Measurements from ENCODE around the gene ZNF148. TPM values are rescaled to one million over a fixed set of nuclear protein-coding genes. Genes with fewer than 3 reads are reported as not detected.

Gene ZNF148
- total RNA-seq, 1 experiment from 2014 or later: 24.8 TPM

DNA sequence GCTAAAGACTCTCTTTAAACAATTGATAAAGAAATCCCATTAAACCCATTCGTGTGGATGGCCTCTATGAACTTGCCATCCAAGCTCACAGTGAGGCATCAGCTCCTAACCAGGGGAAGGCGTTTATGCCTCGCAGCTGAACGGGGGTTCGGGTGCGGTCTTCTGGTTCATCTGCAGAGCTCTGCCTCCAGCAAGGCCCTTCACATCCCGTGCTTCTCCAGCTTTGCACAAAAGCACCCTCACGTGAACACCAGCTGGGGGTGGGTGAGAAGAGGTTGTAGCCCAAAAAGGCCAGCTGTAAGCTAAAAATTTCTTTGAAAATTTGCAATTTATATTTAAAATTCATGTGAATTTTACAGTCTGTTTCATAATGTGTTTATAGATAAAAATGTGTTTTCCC is 39.5 kb upstream of the ZNF148 start:
- Histone ChIP-seq H4K8ac (replicated peaks; ENCODE audit: insufficient read length, low read depth, low read length) (no peak overlapping the region), H4K5ac (ENCODE audit: insufficient read length, low read depth, low read length) (no peak overlapping the region), H3K79me2 (ENCODE audit: insufficient read depth, low read length) (no peaks in the 10 kb centered on the region), H3K9me3 (ENCODE audit: control insufficient read depth, low read depth, low read length) (no peaks in the 10 kb centered on the region), H3K23ac (ENCODE audit: insufficient read length, low read depth, low read length) (no peak overlapping the region), H3K4me2 (ENCODE audit: insufficient read depth, insufficient read length, low read length) (no peak overlapping the region), H3K4me1 (ENCODE audit: insufficient read depth, low read length) (no peaks in the 10 kb centered on the region), H2BK5ac (ENCODE audit: insufficient read length, low read length) (no peak overlapping the region), H4K91ac (ENCODE audit: insufficient read length, low read depth, low read length) (no peak overlapping the region), H2BK20ac (ENCODE audit: low read depth, low read length, poor library complexity, severe bottlenecking) (no peak overlapping the region), H2BK120ac (ENCODE audit: low read depth, low read length, poor library complexity, severe bottlenecking) (no peak overlapping the region), H2BK15ac (ENCODE audit: low read depth, low read length) (no peak overlapping the region), H3K79me1 (ENCODE audit: insufficient read depth, low read depth, low read length, poor library complexity, severe bottlenecking) (no peaks in the 10 kb centered on the region), H3K9ac (ENCODE audit: extremely low read depth, insufficient read length, low read length) (no peak overlapping the region), H3K56ac (ENCODE audit: insufficient read length, low read depth, low read length) (no peak overlapping the region), H3K18ac (ENCODE audit: insufficient read length, low read depth, low read length) (no peak overlapping the region), H3K14ac (ENCODE audit: insufficient read depth, low read length) (no peak overlapping the region), H3K27ac (ENCODE audit: insufficient read length, low read depth, low read length) (no peak overlapping the region), H4K20me1 (ENCODE audit: control insufficient read depth, insufficient read depth, insufficient read length) (no peaks in the 10 kb centered on the region), H2BK12ac (ENCODE audit: insufficient read length, low read depth, low read length) (no peak overlapping the region), H3T11ph (ENCODE audit: low read length) (no peak overlapping the region), H3K23me2 (ENCODE audit: insufficient read length, low read depth, low read length, poor library complexity, severe bottlenecking) (no peaks in the 10 kb centered on the region), H3K27me3 (ENCODE audit: insufficient read depth, low read length) (no peaks in the 10 kb centered on the region), H3K4ac (ENCODE audit: low read depth, low read length) (no peak overlapping the region), H2AK5ac (ENCODE audit: insufficient read length, low read length) (no peak overlapping the region), H2AFZ (ENCODE audit: low read length) (no peak overlapping the region)
- no peak for TF ChIP-seq CTCF (conservative IDR thresholded peaks at IDR 0.05)
- whole genome bisulfite sequencing (ENCODE audit: extremely low coverage, insufficient read length, low lambda C conversion rate): no CpG with 5 or more reads among the region's 8 CpGs
- no peak for DNase-seq
- no peaks in the 10 kb centered on the region; a peak in 2 of 7 replicates for H3K36me3 Mint-ChIP-seq (ENCODE audit: insufficient read depth in 1 of 3, low read depth in 3 of 3)
- peaks cover 0 to 4% of the 10 kb centered on the region in 2 experiments; a peak in 4 of 5 replicates for H3K9me3 Mint-ChIP-seq
- peaks cover 5% of the 10 kb centered on the region for H3K27me3 Mint-ChIP-seq (ENCODE audit: low read depth)
- H3K4me3 Mint-ChIP-seq: no peak overlapping the region
- no peak overlapping the region for H3K27ac Mint-ChIP-seq
- H3K4me1 Mint-ChIP-seq: no peaks in the 10 kb centered on the region

Measured in H9 (cell line).